Measurements from ENCODE around the gene EZR. TPM values are rescaled to one million over a fixed set of nuclear protein-coding genes. Genes with fewer than 3 reads are reported as not detected.

The EZR gene
- total RNA-seq, 1 donor from 2014 or later, result 254 TPM

GRCh38 chr6:158847786-158848185 lies 28.6 kb upstream of the EZR start:
- no peak overlapping the region for H3K4me3 Mint-ChIP-seq (ENCODE audit: unreplicated experiment)
- no peaks in the 10 kb centered on the region for H3K9me3 Mint-ChIP-seq (ENCODE audit: unreplicated experiment)
- no peaks in the 10 kb centered on the region for H3K36me3 Mint-ChIP-seq (ENCODE audit: low read depth, unreplicated experiment)
- no peaks in the 10 kb centered on the region for H3K79me2 ChIP-seq (ENCODE audit: insufficient read depth, low read length)
- no peaks in the 10 kb centered on the region for H3K9me3 ChIP-seq (ENCODE audit: insufficient read depth, low read depth, low read length)
- no peak overlapping the region for H3K4me2 ChIP-seq (ENCODE audit: low read length)
- H2AFZ ChIP-seq (ENCODE audit: low read depth, low read length), result no peak overlapping the region
- H3K4me1 Mint-ChIP-seq (ENCODE audit: low read depth, unreplicated experiment), result peaks cover 23% of the 10 kb centered on the region
- H3K4me3 ChIP-seq (ENCODE audit: insufficient read depth, low read depth, low read length), result no peak overlapping the region
- no peaks in the 10 kb centered on the region for H3K36me3 ChIP-seq (ENCODE audit: insufficient read depth, low read length)
- no peaks in the 10 kb centered on the region for H3K27me3 Mint-ChIP-seq (ENCODE audit: low read depth, unreplicated experiment)
- FAIRE-seq (no peak), DNase-seq (ENCODE audit: low read depth) (no peak)
- H3K27ac ChIP-seq (ENCODE audit: low read depth, low read length), result no peak overlapping the region
- no peak overlapping the region for H3K27ac Mint-ChIP-seq (ENCODE audit: unreplicated experiment)
- peaks cover 25% of the 10 kb centered on the region for H3K4me1 ChIP-seq (ENCODE audit: insufficient read depth, low read length)
- TF ChIP-seq CTCF (IDR thresholded peaks at IDR 0.05; ENCODE audit: insufficient read depth, low read depth, low read length) (no peak), EZH2 (IDR thresholded peaks at IDR 0.05; ENCODE audit: insufficient read depth, low read length) (no peak)
- H3K9ac ChIP-seq (ENCODE audit: low read length), result no peak overlapping the region
- H4K20me1 ChIP-seq (ENCODE audit: insufficient read depth, low read length), result no peaks in the 10 kb centered on the region
- H3K27me3 ChIP-seq (ENCODE audit: insufficient read depth, low read length), result no peaks in the 10 kb centered on the region

GRCh38 chr6:158847012-158847529 lies 27.9 kb upstream of the EZR start:
- Mint-ChIP-seq H3K27me3 (ENCODE audit: low read depth, unreplicated experiment) (no peaks in the 10 kb centered on the region), H3K27ac (ENCODE audit: unreplicated experiment) (no peak overlapping the region), H3K4me1 (ENCODE audit: low read depth, unreplicated experiment) (peaks cover 21% of the 10 kb centered on the region), H3K9me3 (ENCODE audit: unreplicated experiment) (no peaks in the 10 kb centered on the region), H3K36me3 (ENCODE audit: low read depth, unreplicated experiment) (no peaks in the 10 kb centered on the region), H3K4me3 (ENCODE audit: unreplicated experiment) (no peak overlapping the region)
- FAIRE-seq (no peak), DNase-seq (ENCODE audit: low read depth) (no peak)
- Histone ChIP-seq H3K27ac (ENCODE audit: low read depth, low read length) (no peak overlapping the region), H3K4me3 (ENCODE audit: insufficient read depth, low read depth, low read length) (no peak overlapping the region), H2AFZ (ENCODE audit: low read depth, low read length) (no peak overlapping the region), H3K79me2 (ENCODE audit: insufficient read depth, low read length) (no peaks in the 10 kb centered on the region), H3K27me3 (ENCODE audit: insufficient read depth, low read length) (no peaks in the 10 kb centered on the region), H3K4me1 (ENCODE audit: insufficient read depth, low read length) (peaks cover 21% of the 10 kb centered on the region), H3K4me2 (ENCODE audit: low read length) (no peak overlapping the region), H4K20me1 (ENCODE audit: insufficient read depth, low read length) (no peaks in the 10 kb centered on the region), H3K9me3 (ENCODE audit: insufficient read depth, low read depth, low read length) (no peaks in the 10 kb centered on the region), H3K9ac (ENCODE audit: low read length) (no peak overlapping the region), H3K36me3 (ENCODE audit: insufficient read depth, low read length) (no peaks in the 10 kb centered on the region)
- TF ChIP-seq EZH2 (IDR thresholded peaks at IDR 0.05; ENCODE audit: insufficient read depth, low read length) (no peak), CTCF (IDR thresholded peaks at IDR 0.05; ENCODE audit: insufficient read depth, low read depth, low read length) (no peak)

GRCh38 chr6:158843751-158844683 lies 24.8 kb upstream of the EZR start:
- no peak overlapping the region for H3K9ac ChIP-seq (ENCODE audit: low read length)
- no peak overlapping the region for H3K4me2 ChIP-seq (ENCODE audit: low read length)
- peaks cover 2% of the 10 kb centered on the region for H3K4me1 Mint-ChIP-seq (ENCODE audit: low read depth, unreplicated experiment)
- no peaks in the 10 kb centered on the region for H3K9me3 ChIP-seq (ENCODE audit: insufficient read depth, low read depth, low read length)
- H3K27me3 Mint-ChIP-seq (ENCODE audit: low read depth, unreplicated experiment), result no peaks in the 10 kb centered on the region
- peaks cover 2% of the 10 kb centered on the region for H3K9me3 Mint-ChIP-seq (ENCODE audit: unreplicated experiment)
- no peak for FAIRE-seq
- H3K36me3 Mint-ChIP-seq (ENCODE audit: low read depth, unreplicated experiment), result no peaks in the 10 kb centered on the region
- no peak overlapping the region for H3K4me3 Mint-ChIP-seq (ENCODE audit: unreplicated experiment)
- DNase-seq (ENCODE audit: low read depth), result no peak
- no peak overlapping the region for H3K27ac Mint-ChIP-seq (ENCODE audit: unreplicated experiment)
- TF ChIP-seq EZH2 (IDR thresholded peaks at IDR 0.05; ENCODE audit: insufficient read depth, low read length) (no peak), CTCF (IDR thresholded peaks at IDR 0.05; ENCODE audit: insufficient read depth, low read depth, low read length) (no peak)
- H3K4me1 ChIP-seq (ENCODE audit: insufficient read depth, low read length), result no peaks in the 10 kb centered on the region
- no peaks in the 10 kb centered on the region for H3K36me3 ChIP-seq (ENCODE audit: insufficient read depth, low read length)
- no peak overlapping the region for H3K4me3 ChIP-seq (ENCODE audit: insufficient read depth, low read depth, low read length)
- no peak overlapping the region for H2AFZ ChIP-seq (ENCODE audit: low read depth, low read length)
- H3K27ac ChIP-seq (ENCODE audit: low read depth, low read length), result no peak overlapping the region
- H3K27me3 ChIP-seq (ENCODE audit: insufficient read depth, low read length), result no peaks in the 10 kb centered on the region
- no peaks in the 10 kb centered on the region for H4K20me1 ChIP-seq (ENCODE audit: insufficient read depth, low read length)
- H3K79me2 ChIP-seq (ENCODE audit: insufficient read depth, low read length), result no peaks in the 10 kb centered on the region
